ENCODE data around the gene CEP68. TPM values are rescaled to one million over a fixed set of nuclear protein-coding genes. Genes with fewer than 3 reads are reported as not detected.

The CEP68 gene
- total RNA-seq, 4 donors from 2014 or later = 19.8 to 34.1 (median 27.5) TPM

DNA sequence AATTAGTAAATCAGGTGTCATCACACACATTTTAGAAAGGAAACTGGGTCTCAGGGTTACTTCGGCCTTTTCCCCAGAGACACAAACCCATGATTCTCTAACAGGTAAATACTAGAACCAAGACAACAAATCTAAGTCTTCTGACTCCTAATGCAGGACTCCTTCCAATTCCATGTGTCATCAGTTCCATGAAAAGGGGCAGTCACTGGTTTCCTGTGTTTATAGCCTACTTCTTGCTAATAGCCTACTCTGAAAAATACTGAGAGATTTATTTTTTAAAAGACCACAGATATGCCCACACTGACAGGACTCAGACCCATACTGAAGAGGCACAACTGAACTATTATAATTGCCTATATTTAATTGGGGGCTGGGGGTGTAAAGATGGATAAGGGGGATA, 40.7 kb downstream of the CEP68 start:
- no peak for DNase-seq
- H3K27ac ChIP-seq = no peak overlapping the region
- intact Hi-C loops (cut with DNase I) = no loop called here
- 84 to 88% methylated on average over 1 of the region's 1 CpG for WGBS, 2 donors
- peaks cover 8 to 18% of the 10 kb centered on the region in 2 donors for H3K36me3 ChIP-seq
- H3K4me3 ChIP-seq (replicated peaks in 1 of 3) = no peak overlapping the region
- no peaks in the 10 kb centered on the region for H3K27me3 ChIP-seq
- TF ChIP-seq, protein P1, sequence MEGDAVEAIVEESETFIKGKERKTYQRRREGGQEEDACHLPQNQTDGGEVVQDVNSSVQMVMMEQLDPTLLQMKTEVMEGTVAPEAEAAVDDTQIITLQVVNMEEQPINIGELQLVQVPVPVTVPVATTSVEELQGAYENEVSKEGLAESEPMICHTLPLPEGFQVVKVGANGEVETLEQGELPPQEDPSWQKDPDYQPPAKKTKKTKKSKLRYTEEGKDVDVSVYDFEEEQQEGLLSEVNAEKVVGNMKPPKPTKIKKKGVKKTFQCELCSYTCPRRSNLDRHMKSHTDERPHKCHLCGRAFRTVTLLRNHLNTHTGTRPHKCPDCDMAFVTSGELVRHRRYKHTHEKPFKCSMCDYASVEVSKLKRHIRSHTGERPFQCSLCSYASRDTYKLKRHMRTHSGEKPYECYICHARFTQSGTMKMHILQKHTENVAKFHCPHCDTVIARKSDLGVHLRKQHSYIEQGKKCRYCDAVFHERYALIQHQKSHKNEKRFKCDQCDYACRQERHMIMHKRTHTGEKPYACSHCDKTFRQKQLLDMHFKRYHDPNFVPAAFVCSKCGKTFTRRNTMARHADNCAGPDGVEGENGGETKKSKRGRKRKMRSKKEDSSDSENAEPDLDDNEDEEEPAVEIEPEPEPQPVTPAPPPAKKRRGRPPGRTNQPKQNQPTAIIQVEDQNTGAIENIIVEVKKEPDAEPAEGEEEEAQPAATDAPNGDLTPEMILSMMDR (IDR thresholded peaks at IDR 0.05) = no peak
- TF ChIP-seq POLR2A (IDR thresholded peaks at IDR 0.05) = no peak
- no peaks in the 10 kb centered on the region for H3K9me3 ChIP-seq
- peaks cover 9 to 18% of the 10 kb centered on the region in 2 donors for H3K4me1 ChIP-seq

DNA sequence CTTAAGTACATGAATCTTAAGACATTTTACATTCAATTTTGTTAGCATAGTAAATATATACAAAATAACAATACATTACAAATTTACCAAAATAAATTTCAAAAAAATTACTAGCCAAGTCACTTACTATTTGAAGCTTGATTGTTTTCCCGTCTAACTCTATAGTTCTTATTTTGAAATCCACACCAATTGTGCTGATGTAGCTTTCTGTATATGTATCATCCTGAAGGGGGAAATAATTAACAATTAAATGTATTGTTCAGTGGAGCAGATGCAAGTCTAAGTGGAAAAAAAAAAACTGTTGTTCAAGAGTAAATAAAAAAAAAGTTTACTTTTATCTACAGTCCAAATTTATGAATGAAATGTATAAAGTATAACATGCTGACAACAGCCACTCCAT, 41.6 kb downstream of the CEP68 start:
- Histone ChIP-seq H3K27me3 (no peaks in the 10 kb centered on the region), H3K36me3 (peaks cover 8 to 15% of the 10 kb centered on the region in 2 donors), H3K4me1 (peaks cover 17 to 24% of the 10 kb centered on the region in 2 donors), H3K27ac (no peak overlapping the region), H3K9me3 (no peaks in the 10 kb centered on the region), H3K4me3 (replicated peaks in 1 of 3) (no peak overlapping the region)
- DNase-seq = no peak
- intact Hi-C loops (cut with DNase I) = no loop called here
- 63 to 76% methylated on average over 1 of the region's 1 CpG for WGBS, 2 donors
- TF ChIP-seq, protein P1 (IDR thresholded peaks at IDR 0.05) = no peak
- TF ChIP-seq POLR2A (IDR thresholded peaks at IDR 0.05) = no peak

- H3K4me3 ChIP-seq (replicated peaks in 1 of 3) = no peak overlapping the region
- H3K27ac ChIP-seq = no peak overlapping the region
- H3K4me1 ChIP-seq = peaks cover 22 to 31% of the 10 kb centered on the region in 2 donors
- no peaks in the 10 kb centered on the region for H3K9me3 ChIP-seq
- 87 to 90% methylated on average over 5 of the region's 5 CpGs for WGBS, 2 donors
- no peak for TF ChIP-seq POLR2A (IDR thresholded peaks at IDR 0.05)
- TF ChIP-seq, protein P1 (IDR thresholded peaks at IDR 0.05) = no peak
- intact Hi-C loops (cut with DNase I) = no loop called here
- H3K36me3 ChIP-seq = peaks cover 8 to 13% of the 10 kb centered on the region in 2 donors
- no peak for DNase-seq
- H3K27me3 ChIP-seq = no peaks in the 10 kb centered on the region
Measured at GRCh38 chr2:65098741-65099140, 42.5 kb downstream of the CEP68 start.

GRCh38 chr2:65101071-65101470, 44.9 kb downstream of the CEP68 start:
- peaks cover 37 to 44% of the 10 kb centered on the region in 2 donors for H3K4me1 ChIP-seq
- H3K36me3 ChIP-seq = no peaks in the 10 kb centered on the region
- no peaks in the 10 kb centered on the region for H3K27me3 ChIP-seq
- no peak overlapping the region for H3K27ac ChIP-seq
- DNase-seq = no peak
- no peak overlapping the region for H3K4me3 ChIP-seq (replicated peaks in 1 of 3)
- 78 to 89% methylated on average over 3 of the region's 3 CpGs for WGBS, 2 donors
- H3K9me3 ChIP-seq = no peaks in the 10 kb centered on the region
- no peak for TF ChIP-seq POLR2A (IDR thresholded peaks at IDR 0.05)
- TF ChIP-seq, protein P1 (IDR thresholded peaks at IDR 0.05) = no peak
- intact Hi-C loops (cut with DNase I) = no loop called here

DNA sequence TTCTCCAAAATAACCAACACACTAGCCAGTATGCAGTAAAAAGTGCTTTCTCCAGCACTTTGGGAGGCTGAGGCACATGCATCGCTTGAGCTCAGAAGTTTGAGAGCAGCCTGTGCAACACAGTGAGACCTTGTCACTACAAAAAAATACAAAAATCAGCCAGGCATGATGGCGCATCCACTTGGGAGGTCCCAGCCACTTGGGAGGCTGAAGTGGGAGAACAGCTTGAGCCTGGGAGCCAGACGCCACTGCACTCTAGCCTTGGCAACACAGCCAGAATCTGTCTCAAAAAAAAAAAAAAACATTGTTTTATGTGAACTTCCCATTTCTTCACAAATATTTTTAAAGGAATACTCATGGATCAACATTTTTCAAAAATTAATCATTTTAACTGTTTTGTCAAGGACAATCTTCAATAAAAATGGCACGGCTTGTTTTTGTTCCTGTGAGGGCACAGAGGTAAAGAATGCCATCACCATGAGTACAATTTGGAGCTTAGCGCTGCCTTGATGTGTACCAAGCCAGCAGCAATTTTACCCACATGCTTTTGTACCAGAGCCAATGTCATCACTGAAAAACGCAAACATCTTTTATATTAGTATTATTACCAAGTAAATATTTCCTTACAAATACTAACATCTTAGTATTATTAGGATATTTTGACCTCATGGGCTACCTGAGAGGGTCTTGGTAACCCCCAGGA, 46.9 kb downstream of the CEP68 start:
- Histone ChIP-seq H3K27ac (peak overlapping the region; percentile 35 to 77 (median 65)), H3K4me1 (peaks cover 42 to 48% of the 10 kb centered on the region in 2 donors), H3K36me3 (no peaks in the 10 kb centered on the region), H3K9me3 (no peaks in the 10 kb centered on the region), H3K4me3 (replicated peaks in 1 of 3) (no peak overlapping the region), H3K27me3 (no peaks in the 10 kb centered on the region)
- 24 to 38% methylated on average over 6 of the region's 6 CpGs for WGBS, 2 donors
- TF ChIP-seq, protein P1 (IDR thresholded peaks at IDR 0.05) = no peak
- no peak for TF ChIP-seq POLR2A (IDR thresholded peaks at IDR 0.05)
- intact Hi-C loops (cut with DNase I) = no loop called here
- DNase-seq = peak; percentile 93 to 94
